ENCODE data around the gene ALG14.

- TF ChIP-seq, protein P1, sequence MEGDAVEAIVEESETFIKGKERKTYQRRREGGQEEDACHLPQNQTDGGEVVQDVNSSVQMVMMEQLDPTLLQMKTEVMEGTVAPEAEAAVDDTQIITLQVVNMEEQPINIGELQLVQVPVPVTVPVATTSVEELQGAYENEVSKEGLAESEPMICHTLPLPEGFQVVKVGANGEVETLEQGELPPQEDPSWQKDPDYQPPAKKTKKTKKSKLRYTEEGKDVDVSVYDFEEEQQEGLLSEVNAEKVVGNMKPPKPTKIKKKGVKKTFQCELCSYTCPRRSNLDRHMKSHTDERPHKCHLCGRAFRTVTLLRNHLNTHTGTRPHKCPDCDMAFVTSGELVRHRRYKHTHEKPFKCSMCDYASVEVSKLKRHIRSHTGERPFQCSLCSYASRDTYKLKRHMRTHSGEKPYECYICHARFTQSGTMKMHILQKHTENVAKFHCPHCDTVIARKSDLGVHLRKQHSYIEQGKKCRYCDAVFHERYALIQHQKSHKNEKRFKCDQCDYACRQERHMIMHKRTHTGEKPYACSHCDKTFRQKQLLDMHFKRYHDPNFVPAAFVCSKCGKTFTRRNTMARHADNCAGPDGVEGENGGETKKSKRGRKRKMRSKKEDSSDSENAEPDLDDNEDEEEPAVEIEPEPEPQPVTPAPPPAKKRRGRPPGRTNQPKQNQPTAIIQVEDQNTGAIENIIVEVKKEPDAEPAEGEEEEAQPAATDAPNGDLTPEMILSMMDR (IDR thresholded peaks at IDR 0.05) = no peak
- no peak for TF ChIP-seq POLR2A (IDR thresholded peaks at IDR 0.05)
- TF ChIP-seq EP300 (IDR thresholded peaks at IDR 0.05) = no peak
- no peak for TF ChIP-seq POLR2AphosphoS5 (IDR thresholded peaks at IDR 0.05)
These were observed 38.9 kb downstream of the ALG14 start for GRCh38 chr1:95033843-95034242.
